GM10248 (cell line): ENCODE results near the gene ACAT1.

ENCODE experiments used
- CTCF ChIA-PET: fragments of 300-600 bp; sonication (Branson Sonifier 250); formaldehyde crosslinking; extraction: SDS; loops from one replicate; lab custom pipeline; 2021; ENCODE audit warnings: antibody characterized with exemption; lab: Yijun Ruan, JAX
- POLR2A ChIA-PET: fragments of 350-650 bp; sonication (Branson Sonifier 250); formaldehyde crosslinking; extraction: SDS; loops from one replicate; lab custom pipeline; 2020; ENCODE audit warnings: antibody characterized with exemption; lab: Yijun Ruan, JAX
- DNase-seq: peaks from one replicate; pipeline ENCODE4 v3.0.0; 2012; ENCODE audit errors: extremely low spot score
- TF ChIP-seq, protein P1 (sequence below): IDR thresholded peaks from 2 replicates; pipeline ENCODE4 v1.5.1; 2012; ENCODE audit warnings: mild to moderate bottlenecking, low read depth; ENCODE audit errors: extremely low read depth, missing control alignments, control extremely low read depth

ACAT1 gene

DNA sequence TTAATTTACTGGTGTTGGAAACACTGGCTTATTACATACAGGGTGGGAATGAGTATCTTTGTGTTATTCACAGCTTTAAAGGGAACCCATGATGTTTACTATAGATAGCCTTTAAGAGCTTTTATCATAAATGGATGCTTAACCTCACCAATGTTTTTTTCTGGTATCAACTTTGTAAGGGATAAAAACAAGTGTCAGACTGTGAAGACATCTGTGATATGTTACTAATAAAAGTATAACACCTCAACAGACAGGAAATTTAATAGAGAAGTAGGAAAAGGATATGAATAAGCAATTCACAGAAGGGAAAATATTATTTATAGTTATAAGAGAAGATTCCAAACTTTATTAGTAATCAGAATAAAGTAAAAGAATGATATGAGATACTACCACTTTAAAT is 46.3 kb downstream of the ACAT1 start:
- POLR2A ChIA-PET, result no interaction called here
- no peak for DNase-seq
- CTCF ChIA-PET, result no interaction called here
- TF ChIP-seq, protein P1, sequence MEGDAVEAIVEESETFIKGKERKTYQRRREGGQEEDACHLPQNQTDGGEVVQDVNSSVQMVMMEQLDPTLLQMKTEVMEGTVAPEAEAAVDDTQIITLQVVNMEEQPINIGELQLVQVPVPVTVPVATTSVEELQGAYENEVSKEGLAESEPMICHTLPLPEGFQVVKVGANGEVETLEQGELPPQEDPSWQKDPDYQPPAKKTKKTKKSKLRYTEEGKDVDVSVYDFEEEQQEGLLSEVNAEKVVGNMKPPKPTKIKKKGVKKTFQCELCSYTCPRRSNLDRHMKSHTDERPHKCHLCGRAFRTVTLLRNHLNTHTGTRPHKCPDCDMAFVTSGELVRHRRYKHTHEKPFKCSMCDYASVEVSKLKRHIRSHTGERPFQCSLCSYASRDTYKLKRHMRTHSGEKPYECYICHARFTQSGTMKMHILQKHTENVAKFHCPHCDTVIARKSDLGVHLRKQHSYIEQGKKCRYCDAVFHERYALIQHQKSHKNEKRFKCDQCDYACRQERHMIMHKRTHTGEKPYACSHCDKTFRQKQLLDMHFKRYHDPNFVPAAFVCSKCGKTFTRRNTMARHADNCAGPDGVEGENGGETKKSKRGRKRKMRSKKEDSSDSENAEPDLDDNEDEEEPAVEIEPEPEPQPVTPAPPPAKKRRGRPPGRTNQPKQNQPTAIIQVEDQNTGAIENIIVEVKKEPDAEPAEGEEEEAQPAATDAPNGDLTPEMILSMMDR, result no peak

DNA sequence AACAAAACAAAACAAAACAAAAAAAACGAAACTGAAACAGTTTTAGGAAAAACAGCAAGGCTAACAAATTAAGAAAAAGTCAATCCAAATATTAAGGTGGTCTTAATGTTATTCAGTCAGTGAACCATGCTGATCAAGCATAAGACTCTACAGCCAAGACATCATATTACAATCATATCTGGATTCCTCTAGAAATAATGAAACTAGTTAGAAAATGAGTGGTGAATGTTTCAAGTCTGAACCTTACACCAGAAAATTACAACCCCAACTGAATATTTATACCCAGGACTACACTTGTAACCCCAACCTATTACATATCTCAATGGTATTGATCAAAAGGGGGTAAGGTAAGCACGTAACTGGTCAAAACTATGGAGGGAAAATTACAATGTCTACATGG is 48.8 kb downstream of the ACAT1 start:
- DNase-seq, result peak; percentile 18
- TF ChIP-seq, protein P1, result no peak
- CTCF ChIA-PET, result interaction anchor here (2.5 kb wide), 1 partner anchor 9 kb away, joined by 16 read pairs; no protein-coding TSS in a partner anchor
- POLR2A ChIA-PET, result no interaction called here

DNA sequence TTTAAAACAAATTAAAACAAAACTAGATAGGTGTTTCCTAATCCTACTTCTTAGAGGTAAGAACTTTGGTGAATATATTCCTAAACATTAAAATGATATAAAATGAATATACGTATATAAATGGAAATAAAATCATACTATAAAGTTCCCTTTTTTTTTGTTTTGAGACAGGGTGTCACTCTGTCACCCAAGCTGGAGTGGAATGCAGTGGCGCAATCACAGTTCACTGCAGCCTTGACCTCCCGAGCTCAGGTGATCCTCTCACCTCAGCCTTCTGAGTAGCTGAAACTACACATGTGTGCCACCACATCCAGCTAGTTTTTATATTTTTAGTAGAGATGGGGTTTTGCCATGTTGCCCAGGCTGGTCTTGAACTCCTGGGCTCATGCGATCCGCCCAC is 56.2 kb downstream of the ACAT1 start:
- DNase-seq, result no peak
- ChIA-PET POLR2A (no interaction called here), CTCF (interaction anchor here (1.9 kb wide), 1 partner anchor 9 kb away, joined by 5 read pairs; no protein-coding TSS in a partner anchor)
- TF ChIP-seq, protein P1, result no peak

DNA sequence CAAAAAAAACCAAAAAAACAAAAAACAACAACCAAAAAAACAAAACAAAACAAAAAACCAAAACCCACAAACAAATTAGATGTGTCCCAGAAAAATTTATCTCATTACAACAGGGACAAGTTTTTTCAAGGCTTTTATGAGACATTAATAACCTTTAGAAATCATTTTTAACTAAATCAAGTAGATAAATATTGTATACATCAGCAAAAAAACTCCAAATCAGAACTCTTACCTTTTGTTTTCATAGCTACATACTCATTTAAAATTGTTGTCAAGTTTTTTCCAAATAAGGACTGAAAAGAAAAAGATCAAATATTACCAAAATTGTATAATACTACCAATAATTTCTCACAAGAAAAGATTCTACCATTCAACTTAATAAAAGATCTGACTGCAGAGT is 72.4 kb downstream of the ACAT1 start:
- CTCF ChIA-PET, result interaction anchor here (1.3 to 1.6 kb wide), 3 partner anchors 20 to 44 kb away, joined by 3 read pairs; no protein-coding TSS in a partner anchor
- no peak for DNase-seq
- POLR2A ChIA-PET, result no interaction called here
- TF ChIP-seq, protein P1, result no peak

DNA sequence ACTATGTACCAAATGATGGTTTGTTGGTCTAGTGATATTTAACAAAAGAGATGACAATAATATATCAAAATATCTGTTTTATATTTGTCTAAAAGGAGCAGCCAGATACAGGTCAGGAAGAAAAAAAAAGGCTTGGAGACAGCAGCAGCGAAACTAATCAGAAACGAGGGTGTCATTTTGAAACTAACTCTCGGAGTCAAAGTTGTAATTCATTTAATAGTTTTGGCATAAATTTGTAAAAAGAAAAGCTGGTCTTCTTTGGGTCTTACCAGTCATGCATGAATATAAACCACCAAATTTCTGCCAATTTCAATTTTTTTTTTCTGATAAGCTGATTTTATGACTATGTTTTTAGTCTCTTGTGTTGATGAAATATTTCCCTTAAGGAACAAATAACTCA is 75.5 kb downstream of the ACAT1 start:
- TF ChIP-seq, protein P1, result no peak
- peak; percentile 43 for DNase-seq
- POLR2A ChIA-PET, result no interaction called here
- CTCF ChIA-PET, result interaction anchor here (1.2 to 1.7 kb wide), 2 partner anchors 10 to 22 kb away, joined by 3 to 4 read pairs; no protein-coding TSS in a partner anchor
